Esophagus squamous epithelium (tissue), 4 donors: ENCODE data around the gene DNAJB7.

Experiments used
- CTCF ChIP-seq, 6 experiments: fragments of 450-650 bp in 4 of 6; fragments of 200-600 bp in 2 of 6; sonication (generic) in 2 of 6; IDR thresholded peaks; one replicate each; pipeline ENCODE4 v1.5.1; 2016 to 2019; ENCODE audit warnings: antibody characterized with exemption in 6 of 6, mild to moderate bottlenecking in 4 of 6, moderate library complexity in 4 of 6
- POLR2A ChIP-seq, 4 donors: fragments of 450-650 bp; IDR thresholded peaks; one replicate each; pipeline ENCODE4 v1.6.1; 2017; ENCODE audit warnings: antibody characterized with exemption in 4 of 4, mild to moderate bottlenecking in 4 of 4, moderate library complexity in 3 of 4

DNA sequence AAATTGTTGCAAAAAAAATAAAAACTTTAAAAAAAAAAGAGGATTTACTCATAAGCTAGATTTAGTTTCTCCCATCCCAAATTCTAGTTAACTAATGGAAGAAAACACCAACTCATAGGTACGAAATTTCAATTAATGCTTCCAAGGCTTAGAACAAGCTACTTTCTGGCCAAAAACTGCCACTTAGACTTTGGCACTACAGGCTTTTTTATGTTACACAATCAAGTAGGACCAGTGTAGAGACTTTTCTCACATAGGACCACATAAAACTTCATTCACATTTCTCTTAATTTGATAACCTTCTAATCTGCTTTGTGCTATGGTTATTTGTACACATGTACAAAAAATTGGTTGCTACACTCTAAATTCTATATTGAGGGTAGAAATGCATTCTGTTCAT lies 8.6 kb downstream of the DNAJB7 start:
- TF ChIP-seq CTCF (IDR thresholded peaks at IDR 0.05) (no peak), POLR2A (IDR thresholded peaks at IDR 0.05) (no peak)
